Caco-2 (cell line): ENCODE data around the gene GMPPA. TPM values are rescaled to one million over a fixed set of nuclear protein-coding genes. Genes with fewer than 3 reads are reported as not detected.

Experiments used
- BruUV-seq: library from RNA; stranded (reverse); fragments of 400-500 nt; replicated peaks from 2 replicates; lab custom pipeline; 2021; lab: Mats Ljungman, UMichigan
- CTCF ChIA-PET: fragments of 300-600 bp; sonication (Branson Sonifier 250); formaldehyde crosslinking; loops from one replicate; lab custom pipeline; 2022; ENCODE audit warnings: antibody characterized with exemption; lab: Charles Lee
- POLR2A ChIA-PET: fragments of 300-600 bp; sonication (Branson Sonifier 250); formaldehyde crosslinking; loops from one replicate; lab custom pipeline; 2022; ENCODE audit warnings: antibody characterized with exemption; lab: Charles Lee
- DNase-seq, 2 experiments: peaks; one replicate each; pipeline versions ENCODE4 v3.0.0 to v3.0.0-alpha.2; 2020 to 2022
- H3K27me3 ChIP-seq: replicated peaks from 2 replicates; pipeline ENCODE4 v1.6.0; 2011; ENCODE audit warnings: low read length; ENCODE audit not compliant: control insufficient read depth, insufficient read depth
- H3K36me3 ChIP-seq: 2 replicates; pipeline ENCODE4 v1.5.1; 2011; ENCODE audit warnings: low read length; ENCODE audit not compliant: control insufficient read depth, insufficient read depth
- H3K4me1 ChIP-seq: fragments of 250-450 bp; sonication (Bioruptor Pico); 2 replicates; pipeline ENCODE4 v1.5.1; 2020; ENCODE audit warnings: mild to moderate bottlenecking
- H3K4me3 ChIP-seq: 2 replicates; pipeline ENCODE4 v1.5.1; 2011; ENCODE audit warnings: low read depth, mild to moderate bottlenecking, control low read depth, low read length
- H3K9me3 ChIP-seq: fragments of 250-450 bp; sonication (Bioruptor Pico); 2 replicates; pipeline ENCODE4 v1.5.1; 2020; ENCODE audit warnings: mild to moderate bottlenecking, moderate library complexity
- H3K27ac Mint-ChIP-seq: one replicate; pipeline ENCODE4 v1.8.0; 2022; ENCODE audit warnings: mixed read lengths; ENCODE audit not compliant: unreplicated experiment
- H3K27me3 Mint-ChIP-seq: one replicate; pipeline ENCODE4 v1.8.0; 2022; ENCODE audit warnings: mixed read lengths; ENCODE audit not compliant: insufficient read depth, unreplicated experiment
- H3K36me3 Mint-ChIP-seq: one replicate; pipeline ENCODE4 v1.8.0; 2022; ENCODE audit warnings: mild to moderate bottlenecking, mixed read lengths; ENCODE audit not compliant: insufficient read depth, unreplicated experiment
- H3K4me1 Mint-ChIP-seq: one replicate; pipeline ENCODE4 v1.8.0; 2022; ENCODE audit warnings: low read depth, mixed read lengths; ENCODE audit not compliant: unreplicated experiment
- H3K4me3 Mint-ChIP-seq: one replicate; pipeline ENCODE4 v1.8.0; 2022; ENCODE audit warnings: mild to moderate bottlenecking, moderate library complexity, mixed read lengths; ENCODE audit not compliant: unreplicated experiment
- H3K9me3 Mint-ChIP-seq: one replicate; pipeline ENCODE4 v1.8.0; 2022; ENCODE audit warnings: mixed read lengths; ENCODE audit not compliant: unreplicated experiment
- CTCF ChIP-seq, 2 experiments: fragments of 200-600 bp in 1 of 2; IDR thresholded peaks; 1 replicate in 1 of 2; 2 replicates in 1 of 2; pipeline versions ENCODE4 v1.5.1 to v1.8.0; 2011 to 2022; ENCODE audit warnings: antibody characterized with exemption in 1 of 2, control low read depth in 1 of 2, inconsistent platforms in 1 of 2, low read depth in 1 of 2, low read length in 1 of 2, mild to moderate bottlenecking in 1 of 2, moderate library complexity in 1 of 2; ENCODE audit not compliant: insufficient read depth in 1 of 2, severe bottlenecking in 1 of 2, unreplicated experiment in 1 of 2
- intact Hi-C: fragments of 100-400 bp; cut with micrococcal nuclease; formaldehyde crosslinking; loops from one replicate; pipeline ENCODE4 v1.10.0; 2022; ENCODE audit not compliant: unreplicated experiment
- microRNA-seq: library from miRNA; unstranded; fragments of <30 nt; microRNA quantifications from one replicate; pipeline ENCODE4 v1.2.0, GENCODE V29; 2022
- total RNA-seq: library from RNA; stranded (reverse); gene quantifications from 2 replicates; pipeline ENCODE4 v1.2.3, GENCODE V29; 2022

Gene GMPPA
- total RNA-seq, 1 experiment from 2014 or later: 53.7 TPM

GRCh38 chr2:219554350-219554749 lies 55.7 kb downstream of the GMPPA start:
- H3K27me3 Mint-ChIP-seq: no peaks in the 10 kb centered on the region
- no peak for DNase-seq
- H3K4me3 ChIP-seq: no peak overlapping the region
- H3K36me3 Mint-ChIP-seq: peaks cover 5% of the 10 kb centered on the region
- H3K27me3 ChIP-seq: no peaks in the 10 kb centered on the region; the same call in 1 of the 2 replicates
- H3K9me3 Mint-ChIP-seq: no peaks in the 10 kb centered on the region
- CTCF ChIA-PET: no interaction called here
- POLR2A ChIA-PET: no interaction called here
- TF ChIP-seq CTCF (IDR thresholded peaks at IDR 0.05; ENCODE audit: insufficient read depth in 1 of 2, low read depth in 1 of 2, low read length in 1 of 2, severe bottlenecking in 1 of 2, unreplicated experiment in 1 of 2): no peak
- no TSS peak for BruUV-seq
- no peak overlapping the region for H3K27ac Mint-ChIP-seq
- intact Hi-C loops: no loop called here
- H3K36me3 ChIP-seq: no peaks in the 10 kb centered on the region
- H3K9me3 ChIP-seq: no peaks in the 10 kb centered on the region
- H3K4me1 ChIP-seq: peaks cover 4% of the 10 kb centered on the region
- no peak overlapping the region for H3K4me3 Mint-ChIP-seq
- no peaks in the 10 kb centered on the region for H3K4me1 Mint-ChIP-seq

- Histone ChIP-seq H3K4me3 (no peak overlapping the region), H3K4me1 (peaks cover 8% of the 10 kb centered on the region), H3K36me3 (no peaks in the 10 kb centered on the region), H3K9me3 (no peaks in the 10 kb centered on the region), H3K27me3 (no peaks in the 10 kb centered on the region; the same call in 1 of the 2 replicates)
- no peak overlapping the region for H3K27ac Mint-ChIP-seq
- CTCF ChIA-PET: no interaction called here
- H3K9me3 Mint-ChIP-seq: no peaks in the 10 kb centered on the region
- TF ChIP-seq CTCF (IDR thresholded peaks at IDR 0.05; ENCODE audit: insufficient read depth in 1 of 2, low read depth in 1 of 2, low read length in 1 of 2, severe bottlenecking in 1 of 2, unreplicated experiment in 1 of 2): no peak
- intact Hi-C loops: no loop called here
- peaks cover 5% of the 10 kb centered on the region for H3K4me1 Mint-ChIP-seq
- no TSS peak for BruUV-seq
- peaks cover 6% of the 10 kb centered on the region for H3K36me3 Mint-ChIP-seq
- no peaks in the 10 kb centered on the region for H3K27me3 Mint-ChIP-seq
- no peak for DNase-seq
- H3K4me3 Mint-ChIP-seq: no peak overlapping the region
- POLR2A ChIA-PET: no interaction called here
Observed at GRCh38 chr2:219555956-219556355, 57.3 kb downstream of the GMPPA start.

- CTCF ChIA-PET: no interaction called here
- POLR2A ChIA-PET: no interaction called here
- Mint-ChIP-seq H3K27me3 (no peaks in the 10 kb centered on the region), H3K4me3 (no peak overlapping the region), H3K27ac (no peak overlapping the region), H3K9me3 (no peaks in the 10 kb centered on the region), H3K36me3 (peaks cover 10% of the 10 kb centered on the region), H3K4me1 (peaks cover 10% of the 10 kb centered on the region)
- DNase-seq: no peak
- H3K9me3 ChIP-seq: no peaks in the 10 kb centered on the region
- no peaks in the 10 kb centered on the region; the same call in 1 of the 2 replicates for H3K27me3 ChIP-seq
- H3K4me1 ChIP-seq: peaks cover 13% of the 10 kb centered on the region
- intact Hi-C loops: no loop called here
- H3K36me3 ChIP-seq: no peaks in the 10 kb centered on the region
- no peak for TF ChIP-seq CTCF (IDR thresholded peaks at IDR 0.05; ENCODE audit: insufficient read depth in 1 of 2, low read depth in 1 of 2, low read length in 1 of 2, severe bottlenecking in 1 of 2, unreplicated experiment in 1 of 2)
- no TSS peak for BruUV-seq
- no peak overlapping the region for H3K4me3 ChIP-seq
Observed at GRCh38 chr2:219556413-219556812, 57.7 kb downstream of the GMPPA start.

Small RNA genes lying within 50 kb of the gene (microRNA-seq; reads per million reads assigned to microRNA genes)
- gene MIR3132: not detected

Other genes with a start within 250 kb of the GMPPA start
- not detected in 2 replicates for gene TUBA4B, start 245.6 kb upstream of the GMPPA start, total RNA-seq
- 14.9 and 15.6 TPM in 2 replicates for gene TUBA4A, start 245.0 kb upstream of the GMPPA start, total RNA-seq
- gene DNAJB2, start 219.5 kb upstream of the GMPPA start, total RNA-seq: 60.6 and 61.2 TPM in 2 replicates
- gene PTPRN, start 189.5 kb upstream of the GMPPA start, total RNA-seq: not detected in 2 replicates
- not detected in 2 replicates for gene RESP18, start 166.1 kb upstream of the GMPPA start, total RNA-seq
- 102 and 103 TPM in 2 replicates for gene DNPEP, start 111.0 kb upstream of the GMPPA start, total RNA-seq
- gene DES, start 80.5 kb upstream of the GMPPA start, total RNA-seq: 0.86 TPM in 1 of 2 replicates, not detected in the other
- 17.2 and 18.6 TPM in 2 replicates for gene SPEG, start 64.0 kb upstream of the GMPPA start, total RNA-seq
- gene ASIC4, start 15.6 kb downstream of the GMPPA start, total RNA-seq: 0.16 and 0.19 TPM in 2 replicates
- gene CHPF, start 44.9 kb downstream of the GMPPA start, total RNA-seq: 26.4 and 27.3 TPM in 2 replicates
- 8.5 and 9.1 TPM in 2 replicates for gene TMEM198, start 45.1 kb downstream of the GMPPA start, total RNA-seq
- gene OBSL1, start 72.6 kb downstream of the GMPPA start, total RNA-seq: 56.2 and 57.6 TPM in 2 replicates
- gene INHA, start 73.4 kb downstream of the GMPPA start, total RNA-seq: 1.5 TPM in 2 replicates
- gene STK11IP, start 99.0 kb downstream of the GMPPA start, total RNA-seq: 21.7 and 24.3 TPM in 2 replicates
- gene SLC4A3, start 128.7 kb downstream of the GMPPA start, total RNA-seq: 6.1 and 6.2 TPM in 2 replicates